CD4-positive, alpha-beta T cell (primary cell): ENCODE data around the gene ADAM21. TPM values are rescaled to one million over a fixed set of nuclear protein-coding genes. Genes with fewer than 3 reads are reported as not detected.

Experiments used
- ATAC-seq: fragments of 200-7000 bp; cut with Tn5 transposase; one replicate; pipeline ENCODE4 v1.10.0; 2022; ENCODE audit warnings: mild to moderate bottlenecking; ENCODE audit not compliant: poor library complexity
- CTCF ChIA-PET: fragments of 350-600 bp; sonication (Branson Sonifier 250); formaldehyde crosslinking; loops from one replicate; lab custom pipeline; 2021; ENCODE audit warnings: antibody characterized with exemption, inconsistent platforms; lab: Charles Lee
- POLR2A ChIA-PET: fragments of 350-600 bp; sonication (Branson Sonifier 250); formaldehyde crosslinking; loops from one replicate; lab custom pipeline; 2021; ENCODE audit warnings: antibody characterized with exemption, inconsistent platforms; lab: Charles Lee
- DNase-seq, 14 experiments: peaks; one replicate each; pipeline ENCODE4 v3.0.0-alpha.2; 2013 to 2020; ENCODE audit warnings: mixed read lengths in 2 of 14
- H3K27ac ChIP-seq, 2 donors: one replicate each; pipeline versions ENCODE4 v1.5.1 to v1.7.0; 2013; ENCODE audit warnings: low read length in 2 of 2, low read depth in 1 of 2, mild to moderate bottlenecking in 1 of 2
- H3K27me3 ChIP-seq, 2 experiments: 1 replicate in 1 of 2; 2 replicates in 1 of 2; pipeline versions ENCODE4 v1.6.1 to v1.7.0; 2013; ENCODE audit warnings: low read length in 2 of 2, control low read depth in 1 of 2, mild to moderate bottlenecking in 1 of 2, moderate library complexity in 1 of 2; ENCODE audit not compliant: insufficient read depth in 2 of 2, control insufficient read depth in 1 of 2
- H3K36me3 ChIP-seq: one replicate; pipeline ENCODE4 v1.6.1; 2013; ENCODE audit warnings: low read length, control low read depth; ENCODE audit not compliant: insufficient read depth
- H3K4me1 ChIP-seq: one replicate; pipeline ENCODE4 v1.6.1; 2013; ENCODE audit warnings: low read length, control low read depth; ENCODE audit not compliant: insufficient read depth
- H3K4me3 ChIP-seq: one replicate; pipeline ENCODE4 v1.5.1; 2013; ENCODE audit warnings: mild to moderate bottlenecking, low read length, moderate library complexity
- H3K9me3 ChIP-seq, 2 experiments: 1 replicate in 1 of 2; 2 replicates in 1 of 2; pipeline versions ENCODE4 v1.6.1 to v1.7.0; 2013; ENCODE audit warnings: low read length in 2 of 2, mild to moderate bottlenecking in 2 of 2, control low read depth in 1 of 2, moderate library complexity in 1 of 2; ENCODE audit not compliant: control insufficient read depth in 1 of 2, insufficient read depth in 1 of 2
- H3K27ac Mint-ChIP-seq: one replicate; pipeline ENCODE4 v1.8.0; 2020; ENCODE audit warnings: mixed read lengths
- H3K27me3 Mint-ChIP-seq: one replicate; pipeline ENCODE4 v1.8.0; 2021; ENCODE audit warnings: mixed read lengths
- H3K36me3 Mint-ChIP-seq: one replicate; pipeline ENCODE4 v1.8.0; 2021; ENCODE audit warnings: low read depth, mixed read lengths
- H3K4me1 Mint-ChIP-seq: one replicate; pipeline ENCODE4 v1.8.0; 2021; ENCODE audit warnings: low read depth, mixed read lengths
- H3K4me3 Mint-ChIP-seq: one replicate; pipeline ENCODE4 v1.8.0; 2020; ENCODE audit warnings: mild to moderate bottlenecking, mixed read lengths
- H3K9me3 Mint-ChIP-seq: one replicate; pipeline ENCODE4 v1.8.0; 2020; ENCODE audit warnings: mixed read lengths
- intact Hi-C, 2 experiments: fragments of 100-400 bp; cut with DNase I in 1 of 2; cut with micrococcal nuclease in 1 of 2; formaldehyde crosslinking; loops; one replicate each; pipeline versions ENCODE4 v1.15.1 to v1.9.0; 2023 to 2025; cut with DNase I, micrococcal nuclease
- total RNA-seq, 174 experiments: library from RNA in 2 of 174; stranded (reverse) in 2 of 174; gene quantifications; one replicate each; pipeline ENCODE4 v1.2.3 and lab custom pipeline; 2021 to 2026
- TF ChIP-seq, protein P1 (sequence below): fragments of 200-600 bp; IDR thresholded peaks from one replicate; pipeline ENCODE4 v1.8.0; 2022; ENCODE audit warnings: antibody characterized with exemption, mild to moderate bottlenecking

ADAM21 gene
- total RNA-seq, 2 experiments from 2014 or later: not detected

DNA sequence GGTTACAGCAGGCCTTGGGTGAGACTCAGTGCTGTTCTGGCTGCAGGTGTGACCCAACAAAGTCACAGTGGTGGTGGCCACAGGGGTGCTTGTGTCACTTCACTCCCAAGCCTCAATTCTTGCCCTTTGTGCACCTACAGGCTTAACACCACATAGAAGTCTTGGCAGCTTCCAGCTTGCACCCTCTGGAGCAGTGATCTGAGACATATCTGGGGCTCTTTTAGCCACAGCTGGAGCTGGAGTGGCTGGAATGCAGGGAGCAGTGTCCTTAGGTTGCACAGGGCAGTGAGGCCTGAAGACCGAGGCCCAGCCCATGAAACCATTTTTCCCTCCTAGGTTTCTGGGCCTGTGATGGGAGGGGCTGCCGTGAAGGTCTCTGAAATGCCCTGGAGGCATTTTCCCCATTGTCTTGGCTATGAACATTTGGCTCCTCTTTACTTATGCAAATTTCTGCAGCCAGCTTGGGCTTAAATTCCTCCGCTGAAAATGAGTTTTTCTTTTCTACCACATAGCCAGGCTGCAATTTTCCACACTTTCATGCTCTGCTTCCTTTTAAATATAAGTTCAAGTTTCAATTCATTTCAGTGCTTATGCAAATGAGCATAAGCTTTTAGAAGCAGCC lies 37.7 kb downstream of the ADAM21 start:
- no peak overlapping the region for H3K27ac Mint-ChIP-seq
- H3K27me3 Mint-ChIP-seq: no peaks in the 10 kb centered on the region
- Histone ChIP-seq H3K27ac (no peak overlapping the region), H3K9me3 (peaks cover 32 to 44% of the 10 kb centered on the region in 2 experiments), H3K36me3 (no peaks in the 10 kb centered on the region), H3K4me3 (no peak overlapping the region), H3K4me1 (no peaks in the 10 kb centered on the region), H3K27me3 (no peaks in the 10 kb centered on the region)
- peaks cover 13% of the 10 kb centered on the region for H3K9me3 Mint-ChIP-seq
- intact Hi-C loops: no loop called here
- no peak overlapping the region for H3K4me3 Mint-ChIP-seq
- ChIA-PET POLR2A (no interaction called here), CTCF (no interaction called here)
- H3K36me3 Mint-ChIP-seq: peaks cover 89% of the 10 kb centered on the region
- no peaks in the 10 kb centered on the region for H3K4me1 Mint-ChIP-seq
- no peak for DNase-seq
- ATAC-seq: no peak
- TF ChIP-seq, protein P1, sequence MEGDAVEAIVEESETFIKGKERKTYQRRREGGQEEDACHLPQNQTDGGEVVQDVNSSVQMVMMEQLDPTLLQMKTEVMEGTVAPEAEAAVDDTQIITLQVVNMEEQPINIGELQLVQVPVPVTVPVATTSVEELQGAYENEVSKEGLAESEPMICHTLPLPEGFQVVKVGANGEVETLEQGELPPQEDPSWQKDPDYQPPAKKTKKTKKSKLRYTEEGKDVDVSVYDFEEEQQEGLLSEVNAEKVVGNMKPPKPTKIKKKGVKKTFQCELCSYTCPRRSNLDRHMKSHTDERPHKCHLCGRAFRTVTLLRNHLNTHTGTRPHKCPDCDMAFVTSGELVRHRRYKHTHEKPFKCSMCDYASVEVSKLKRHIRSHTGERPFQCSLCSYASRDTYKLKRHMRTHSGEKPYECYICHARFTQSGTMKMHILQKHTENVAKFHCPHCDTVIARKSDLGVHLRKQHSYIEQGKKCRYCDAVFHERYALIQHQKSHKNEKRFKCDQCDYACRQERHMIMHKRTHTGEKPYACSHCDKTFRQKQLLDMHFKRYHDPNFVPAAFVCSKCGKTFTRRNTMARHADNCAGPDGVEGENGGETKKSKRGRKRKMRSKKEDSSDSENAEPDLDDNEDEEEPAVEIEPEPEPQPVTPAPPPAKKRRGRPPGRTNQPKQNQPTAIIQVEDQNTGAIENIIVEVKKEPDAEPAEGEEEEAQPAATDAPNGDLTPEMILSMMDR: no peak

DNA sequence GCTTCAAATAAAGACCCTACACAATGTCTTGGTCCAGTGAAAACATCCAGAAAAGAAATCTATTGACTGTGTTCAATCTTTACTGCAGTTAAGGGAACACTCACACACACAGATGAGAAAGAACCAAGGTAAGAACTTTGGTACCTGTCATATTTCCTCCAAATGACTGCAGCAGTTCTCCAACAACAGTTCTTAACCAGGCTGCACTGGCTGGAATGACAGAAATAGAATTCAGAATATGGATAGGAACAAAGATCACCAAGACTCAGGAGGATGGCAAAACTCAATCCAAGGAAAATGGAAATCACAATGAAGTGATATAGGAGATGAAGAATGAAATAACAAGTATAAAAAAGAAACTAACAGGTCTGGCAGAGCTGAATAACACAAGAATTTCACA lies 46.2 kb downstream of the ADAM21 start:
- Histone ChIP-seq H3K4me1 (no peaks in the 10 kb centered on the region), H3K4me3 (no peak overlapping the region), H3K9me3 (peaks cover 0 to 9% of the 10 kb centered on the region in 2 experiments), H3K27me3 (no peaks in the 10 kb centered on the region), H3K36me3 (no peaks in the 10 kb centered on the region), H3K27ac (no peak overlapping the region)
- ChIA-PET CTCF (no interaction called here), POLR2A (no interaction called here)
- Mint-ChIP-seq H3K4me3 (no peak overlapping the region), H3K27ac (no peak overlapping the region), H3K36me3 (peaks cover 68% of the 10 kb centered on the region), H3K4me1 (no peaks in the 10 kb centered on the region), H3K9me3 (no peaks in the 10 kb centered on the region), H3K27me3 (no peaks in the 10 kb centered on the region)
- ATAC-seq: no peak
- DNase-seq: no peak
- intact Hi-C loops: no loop called here
- TF ChIP-seq, protein P1: no peak

Other genes starting within 250 kb of the ADAM21 start
- gene COX16, start 92.5 kb upstream of the ADAM21 start, total RNA-seq: 10 to 100 TPM; 11.7 to 13.3 TPM
- 1 to 10 TPM; 8.8 to 8.9 TPM for gene SYNJ2BP, start 35.1 kb upstream of the ADAM21 start, total RNA-seq
- gene ADAM20, start 82.8 kb downstream of the ADAM21 start, total RNA-seq: under 1 TPM; 0.14 to 0.22 TPM
- gene MED6, start 148.5 kb downstream of the ADAM21 start, total RNA-seq: 10 to 100 TPM; 90.2 to 97.2 TPM
- gene TTC9, start 189.7 kb downstream of the ADAM21 start, total RNA-seq: 1 to 10 TPM; 6.8 to 7.0 TPM